Transverse colon (tissue), 3 donors: ENCODE results near the gene ATP5PF.

Experiments used
- EP300 ChIP-seq: sonication (generic); formaldehyde crosslinking; IDR thresholded peaks from one replicate; pipeline ENCODE4 v1.6.1; 2017; ENCODE audit warnings: antibody characterized with exemption, low read depth
- POLR2A ChIP-seq: fragments of 450-650 bp; IDR thresholded peaks from one replicate; pipeline ENCODE4 v1.6.1; 2016; ENCODE audit warnings: antibody characterized with exemption, mild to moderate bottlenecking, moderate library complexity
- TF ChIP-seq, protein P1 (sequence below), 5 experiments: fragments of 200-600 bp in 3 of 5; fragments of 450-650 bp in 2 of 5; sonication (generic) in 3 of 5; IDR thresholded peaks; 1 replicate in 2 of 5; 2 replicates in 3 of 5; pipeline ENCODE4 v1.5.1; 2016 to 2017; ENCODE audit warnings: antibody characterized with exemption in 5 of 5, inconsistent platforms in 3 of 5, mild to moderate bottlenecking in 2 of 5, moderate library complexity in 1 of 5

DNA sequence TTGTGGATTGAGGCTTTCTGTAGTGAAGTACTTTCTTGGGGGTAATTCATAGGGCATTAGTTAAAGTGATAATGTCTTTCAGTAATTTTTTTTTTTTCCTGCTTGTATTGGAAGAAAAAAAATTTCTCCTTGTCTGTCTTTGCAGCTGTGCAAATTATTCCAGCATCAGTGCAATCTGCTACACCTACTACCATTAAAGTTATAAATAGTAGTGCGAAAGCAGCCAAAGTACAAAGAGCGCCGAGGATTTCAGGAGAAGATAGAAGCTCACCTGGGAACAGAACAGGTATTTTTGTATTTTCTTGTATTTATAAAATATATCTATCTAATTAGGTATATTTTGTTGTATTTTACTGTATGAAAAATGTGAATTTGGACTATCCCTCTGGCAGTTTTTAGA lies 29.4 kb upstream of the ATP5PF start:
- TF ChIP-seq, protein P1, sequence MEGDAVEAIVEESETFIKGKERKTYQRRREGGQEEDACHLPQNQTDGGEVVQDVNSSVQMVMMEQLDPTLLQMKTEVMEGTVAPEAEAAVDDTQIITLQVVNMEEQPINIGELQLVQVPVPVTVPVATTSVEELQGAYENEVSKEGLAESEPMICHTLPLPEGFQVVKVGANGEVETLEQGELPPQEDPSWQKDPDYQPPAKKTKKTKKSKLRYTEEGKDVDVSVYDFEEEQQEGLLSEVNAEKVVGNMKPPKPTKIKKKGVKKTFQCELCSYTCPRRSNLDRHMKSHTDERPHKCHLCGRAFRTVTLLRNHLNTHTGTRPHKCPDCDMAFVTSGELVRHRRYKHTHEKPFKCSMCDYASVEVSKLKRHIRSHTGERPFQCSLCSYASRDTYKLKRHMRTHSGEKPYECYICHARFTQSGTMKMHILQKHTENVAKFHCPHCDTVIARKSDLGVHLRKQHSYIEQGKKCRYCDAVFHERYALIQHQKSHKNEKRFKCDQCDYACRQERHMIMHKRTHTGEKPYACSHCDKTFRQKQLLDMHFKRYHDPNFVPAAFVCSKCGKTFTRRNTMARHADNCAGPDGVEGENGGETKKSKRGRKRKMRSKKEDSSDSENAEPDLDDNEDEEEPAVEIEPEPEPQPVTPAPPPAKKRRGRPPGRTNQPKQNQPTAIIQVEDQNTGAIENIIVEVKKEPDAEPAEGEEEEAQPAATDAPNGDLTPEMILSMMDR (IDR thresholded peaks at IDR 0.05): no peak
- TF ChIP-seq POLR2A (no peak), EP300 (no peak)
